Upper lobe of left lung (tissue), 6 donors: ENCODE data around the gene FUCA1. TPM values are rescaled to one million over a fixed set of nuclear protein-coding genes. Genes with fewer than 3 reads are reported as not detected.

Experiments
- ATAC-seq, 2 donors: fragments of 200-7000 bp; cut with Tn5 transposase; one replicate each; pipeline ENCODE4 v1.9.1; 2022; ENCODE audit warnings: mild to moderate bottlenecking in 2 of 2, moderate library complexity in 2 of 2; ENCODE audit not compliant: low FRiP score in 2 of 2
- DNase-seq, 2 donors: peaks; one replicate each; pipeline ENCODE4 v3.0.0-alpha.2; 2019 to 2020
- H3K27ac ChIP-seq, 4 donors: fragments of 200-600 bp; sonication (generic); one replicate each; pipeline ENCODE4 v1.5.1; 2016 to 2019
- H3K27me3 ChIP-seq, 4 donors: fragments of 200-600 bp; sonication (generic); one replicate each; pipeline ENCODE4 v1.5.1; 2017 to 2019
- H3K36me3 ChIP-seq, 4 donors: fragments of 200-600 bp; sonication (generic); one replicate each; pipeline ENCODE4 v1.5.1; 2016 to 2019
- H3K4me1 ChIP-seq, 4 donors: fragments of 200-600 bp; sonication (generic); one replicate each; pipeline ENCODE4 v1.5.1; 2018 to 2019
- H3K4me3 ChIP-seq, 4 donors: fragments of 200-600 bp; sonication (generic); one replicate each; pipeline ENCODE4 v1.5.1; 2017 to 2019; ENCODE audit warnings: mild to moderate bottlenecking in 2 of 4, moderate library complexity in 1 of 4
- H3K9me3 ChIP-seq, 4 donors: fragments of 200-600 bp; sonication (generic); one replicate each; pipeline ENCODE4 v1.5.1; 2018 to 2019
- CTCF ChIP-seq, 6 experiments: fragments of 450-650 bp in 4 of 6; fragments of 200-600 bp in 2 of 6; sonication (generic) in 2 of 6; IDR thresholded peaks; one replicate each; pipeline ENCODE4 v1.5.1; 2016 to 2019; ENCODE audit warnings: antibody characterized with exemption in 6 of 6
- EP300 ChIP-seq, 4 donors: sonication (generic); formaldehyde crosslinking; IDR thresholded peaks; one replicate each; pipeline ENCODE4 v1.5.1; 2017; ENCODE audit warnings: antibody characterized with exemption in 4 of 4, control low read depth in 2 of 4
- POLR2A ChIP-seq, 4 donors: fragments of 450-650 bp; IDR thresholded peaks; one replicate each; pipeline ENCODE4 v1.5.1; 2016 to 2017; ENCODE audit warnings: antibody characterized with exemption in 4 of 4, mild to moderate bottlenecking in 2 of 4
- POLR2AphosphoS5 ChIP-seq, 2 donors: sonication (generic); formaldehyde crosslinking; IDR thresholded peaks; one replicate each; pipeline ENCODE4 v1.5.1; 2017; ENCODE audit warnings: antibody characterized with exemption in 2 of 2
- WGBS, 2 donors: methylation state at CpG; one replicate each; pipeline ENCODE4 v1.1.5; 2017 to 2018; 5-methylcytosine and 5-hydroxymethylcytosine counted together
- total RNA-seq, 6 donors: library from RNA; depleted of rRNA in 4 of 6; stranded (reverse); fragments of >200 nt in 4 of 6; gene quantifications; one replicate each; pipeline versions ENCODE4 v1.1.0 to v1.2.1, GENCODE V29; 2016 to 2021
- donor health status: DM: no; HTN: no; CAD: no; lungs with moderate emphysema.
- donor health status: DM: no; HTN: yes; CAD: no; lungs with severe emphysema.

FUCA1 gene
- total RNA-seq, 6 donors from 2014 or later, result 22.6 to 70.8 (median 40.5) TPM

- WGBS, 2 donors, result 73 to 98% methylated on average over 4 of the region's 4 CpGs
- H3K9me3 ChIP-seq, result no peaks in the 10 kb centered on the region
- H3K36me3 ChIP-seq, result no peaks in the 10 kb centered on the region
- DNase-seq (no peak), ATAC-seq (no peak)
- H3K4me1 ChIP-seq, result no peaks in the 10 kb centered on the region
- H3K27ac ChIP-seq, result no peak overlapping the region
- no peak overlapping the region for H3K4me3 ChIP-seq
- no peaks in the 10 kb centered on the region for H3K27me3 ChIP-seq
- TF ChIP-seq CTCF (IDR thresholded peaks at IDR 0.05) (no peak), POLR2A (IDR thresholded peaks at IDR 0.05) (no peak)
Observed at GRCh38 chr1:23885222-23885621, 17.1 kb upstream of the FUCA1 start.

GRCh38 chr1:23882746-23883145, 14.7 kb upstream of the FUCA1 start:
- no peak overlapping the region for H3K27ac ChIP-seq
- ATAC-seq, result no peak
- 67 to 94% methylated on average over 4 of the region's 4 CpGs for WGBS, 2 donors

GRCh38 chr1:23879809-23880208, 11.7 kb upstream of the FUCA1 start:
- Histone ChIP-seq H3K9me3 (peaks cover 7 to 24% (median 14%) of the 10 kb centered on the region in 4 donors), H3K27me3 (no peaks in the 10 kb centered on the region), H3K27ac (no peak overlapping the region), H3K4me1 (no peaks in the 10 kb centered on the region), H3K4me3 (no peak overlapping the region), H3K36me3 (no peaks in the 10 kb centered on the region)
- no peak for ATAC-seq
- TF ChIP-seq CTCF (IDR thresholded peaks at IDR 0.05), result no peak
- TF ChIP-seq EP300 (IDR thresholded peaks at IDR 0.05), result no peak
- no peak for TF ChIP-seq POLR2AphosphoS5 (IDR thresholded peaks at IDR 0.05)
- DNase-seq, result no peak
- 95 to 100% methylated on average over 1 of the region's 1 CpG for WGBS, 2 donors

More at GRCh38 chr1:23882746-23883145, 14.7 kb upstream of the FUCA1 start:
- no peaks in the 10 kb centered on the region for H3K36me3 ChIP-seq
- DNase-seq, result no peak
- H3K4me1 ChIP-seq, result no peaks in the 10 kb centered on the region
- peaks cover 7 to 22% (median 13%) of the 10 kb centered on the region in 4 donors for H3K9me3 ChIP-seq
- no peak overlapping the region for H3K4me3 ChIP-seq
- TF ChIP-seq EP300 (IDR thresholded peaks at IDR 0.05), result no peak
- no peak for TF ChIP-seq POLR2A (IDR thresholded peaks at IDR 0.05)
- TF ChIP-seq POLR2AphosphoS5 (IDR thresholded peaks at IDR 0.05), result no peak
- TF ChIP-seq CTCF (IDR thresholded peaks at IDR 0.05), result no peak
- H3K27me3 ChIP-seq, result no peaks in the 10 kb centered on the region

GRCh38 chr1:23878668-23879067, 10.6 kb upstream of the FUCA1 start:
- Histone ChIP-seq H3K4me1 (no peaks in the 10 kb centered on the region), H3K9me3 (peaks cover 7 to 24% (median 14%) of the 10 kb centered on the region in 4 donors), H3K4me3 (no peak overlapping the region), H3K36me3 (no peaks in the 10 kb centered on the region), H3K27ac (no peak overlapping the region), H3K27me3 (no peaks in the 10 kb centered on the region)
- ATAC-seq (no peak), DNase-seq (no peak)
- no peak for TF ChIP-seq CTCF (IDR thresholded peaks at IDR 0.05)
- TF ChIP-seq POLR2AphosphoS5 (IDR thresholded peaks at IDR 0.05), result no peak
- no peak for TF ChIP-seq POLR2A (IDR thresholded peaks at IDR 0.05)
- no peak for TF ChIP-seq EP300 (IDR thresholded peaks at IDR 0.05)
- WGBS, 2 donors, result 83 to 89% methylated on average over 1 of the region's 1 CpG

- Histone ChIP-seq H3K4me3 (no peak overlapping the region), H3K27me3 (no peaks in the 10 kb centered on the region), H3K9me3 (peaks cover 7 to 24% (median 14%) of the 10 kb centered on the region in 4 donors), H3K4me1 (no peaks in the 10 kb centered on the region), H3K36me3 (no peaks in the 10 kb centered on the region), H3K27ac (no peak overlapping the region)
- DNase-seq, result no peak
- TF ChIP-seq POLR2A (IDR thresholded peaks at IDR 0.05) (no peak), POLR2AphosphoS5 (IDR thresholded peaks at IDR 0.05) (no peak), EP300 (IDR thresholded peaks at IDR 0.05) (no peak), CTCF (IDR thresholded peaks at IDR 0.05) (no peak)
- WGBS, 2 donors, result 80 to 97% methylated on average over 3 of the region's 3 CpGs
- ATAC-seq, result no peak
Observed at GRCh38 chr1:23875382-23875781, 7.3 kb upstream of the FUCA1 start.
